HepG2 (cell line): ENCODE data around the gene TMEM9. TPM values are rescaled to one million over a fixed set of nuclear protein-coding genes. Genes with fewer than 3 reads are reported as not detected.
A peak's percentile ranks its signal among the peaks of the same experiment; 100 is the strongest.

Experiments used
- BORCS8-MEF2B ChIP-seq: sonication (generic); formaldehyde crosslinking; IDR thresholded peaks from 2 replicates; pipeline ENCODE4 v1.8.0; 2022; ENCODE audit warnings: mild to moderate bottlenecking, missing genetic modification reagents
- CBX5 ChIP-seq: sonication (generic); formaldehyde crosslinking; IDR thresholded peaks from 2 replicates; pipeline ENCODE4 v1.4.0; 2020; ENCODE audit warnings: missing genetic modification reagents, borderline replicate concordance
- E2F2 ChIP-seq: sonication (generic); formaldehyde crosslinking; IDR thresholded peaks from 2 replicates; pipeline ENCODE4 v1.4.0; 2020; ENCODE audit warnings: missing genetic modification reagents, borderline replicate concordance
- FOXA1 ChIP-seq, 2 experiments: fragments of 450-650 bp in 1 of 2; sonication (generic) in 1 of 2; formaldehyde crosslinking in 1 of 2; IDR thresholded peaks; 2 replicates each; pipeline versions ENCODE4 v1.4.0 to v1.6.1; 2016 to 2020; ENCODE audit warnings: missing genetic modification reagents in 1 of 2
- GABPB1 ChIP-seq: IDR thresholded peaks from 2 replicates; pipeline ENCODE4 v1.6.1; 2016; ENCODE audit warnings: mild to moderate bottlenecking, missing genetic modification reagents, moderate library complexity, missing compliant biosample characterization
- GLMP ChIP-seq: sonication (generic); formaldehyde crosslinking; IDR thresholded peaks from 2 replicates; pipeline ENCODE4 v1.9.0; 2021; ENCODE audit warnings: missing genetic modification reagents, mild to moderate bottlenecking, borderline replicate concordance
- HDAC2 ChIP-seq: sonication (generic); formaldehyde crosslinking; IDR thresholded peaks from 2 replicates; pipeline ENCODE4 v1.4.0; 2020; ENCODE audit warnings: missing genetic modification reagents
- HNRNPLL ChIP-seq: fragments of 200-400 bp; formaldehyde crosslinking; IDR thresholded peaks from 2 replicates; pipeline ENCODE4 v1.6.1; 2017; ENCODE audit warnings: mild to moderate bottlenecking, low read depth, low read length; ENCODE audit not compliant: poor library complexity, severe bottlenecking
- IKZF4 ChIP-seq: sonication (generic); formaldehyde crosslinking; IDR thresholded peaks from 2 replicates; pipeline ENCODE4 v1.5.1; 2020; ENCODE audit warnings: borderline replicate concordance, mild to moderate bottlenecking, low read depth, missing genetic modification reagents; ENCODE audit errors: not compliant biosample characterization
- IKZF5 ChIP-seq: IDR thresholded peaks from 2 replicates; pipeline ENCODE4 v1.6.1; 2018; ENCODE audit warnings: missing genetic modification reagents, mild to moderate bottlenecking, missing compliant biosample characterization
- KLF16 ChIP-seq, 2 experiments: sonication (generic) in 1 of 2; formaldehyde crosslinking in 1 of 2; IDR thresholded peaks; 2 replicates each; pipeline versions ENCODE4 v1.6.1 to v1.8.0; 2016 to 2023; ENCODE audit warnings: missing genetic modification reagents in 2 of 2, missing compliant biosample characterization in 1 of 2
- KMT2A ChIP-seq: sonication (generic); formaldehyde crosslinking; IDR thresholded peaks from 2 replicates; pipeline ENCODE4 v1.4.0; 2020; ENCODE audit warnings: missing genetic modification reagents
- MIER3 ChIP-seq: IDR thresholded peaks from 2 replicates; pipeline ENCODE4 v1.6.1; 2016; ENCODE audit warnings: missing compliant biosample characterization, borderline replicate concordance
- MTF2 ChIP-seq: sonication (generic); formaldehyde crosslinking; IDR thresholded peaks from 2 replicates; pipeline ENCODE4 v1.5.0; 2020; ENCODE audit warnings: missing genetic modification reagents, borderline replicate concordance
- NCOA1 ChIP-seq: sonication (generic); formaldehyde crosslinking; IDR thresholded peaks from 2 replicates; pipeline ENCODE4 v1.9.0; 2021; ENCODE audit warnings: missing genetic modification reagents
- POLR2G ChIP-seq: fragments of 200-400 bp; formaldehyde crosslinking; IDR thresholded peaks from 2 replicates; pipeline ENCODE4 v1.6.1; 2018; ENCODE audit warnings: mild to moderate bottlenecking, low read depth, low read length, moderate library complexity
- RFX5 ChIP-seq: IDR thresholded peaks from 2 replicates; pipeline ENCODE4 v1.6.1; 2011; ENCODE audit warnings: low read depth, low read length, improper control_type of control experiment
- SSRP1 ChIP-seq: IDR thresholded peaks from 2 replicates; pipeline ENCODE4 v1.6.1; 2016; ENCODE audit warnings: control low read depth
- TCF7L2 ChIP-seq: IDR thresholded peaks from 2 replicates; pipeline ENCODE4 v1.6.1; 2011; ENCODE audit warnings: mild to moderate bottlenecking, low read depth, low read length, moderate library complexity
- TGIF2 ChIP-seq: IDR thresholded peaks from 2 replicates; pipeline ENCODE4 v1.6.1; 2016; ENCODE audit warnings: control low read depth, missing compliant biosample characterization
- ZFP36L1 ChIP-seq: sonication (generic); formaldehyde crosslinking; IDR thresholded peaks from 2 replicates; pipeline ENCODE4 v1.8.0; 2022; ENCODE audit warnings: mild to moderate bottlenecking, missing genetic modification reagents, moderate library complexity
- ZNF253 ChIP-seq: sonication (generic); formaldehyde crosslinking; IDR thresholded peaks from 2 replicates; pipeline ENCODE4 v1.8.0; 2022; ENCODE audit warnings: mild to moderate bottlenecking, missing genetic modification reagents, borderline replicate concordance
- ZNF709 ChIP-seq: sonication (generic); formaldehyde crosslinking; IDR thresholded peaks from 2 replicates; pipeline ENCODE4 v1.5.0; 2020; ENCODE audit warnings: mild to moderate bottlenecking, missing genetic modification reagents
- ZNF841 ChIP-seq: sonication (generic); formaldehyde crosslinking; IDR thresholded peaks from 2 replicates; pipeline ENCODE4 v1.8.1; 2023; ENCODE audit warnings: missing genetic modification reagents, borderline replicate concordance
- polyA plus RNA-seq, 8 experiments: library from polyadenylated mRNA; depleted of rRNA in 3 of 8; stranded (reverse) in 7 of 8; unstranded in 1 of 8; fragments of >200 nt; fragmentation: Illumina TruSeq in 4 of 8; extraction: Trizol in 4 of 8; gene quantifications; 2 replicates each; pipeline versions ENCODE4 v1.2.1 to v1.2.3, GENCODE V29; 2011 to 2016; ENCODE audit warnings: low read depth in 4 of 8, missing spikeins in 1 of 8, mixed read lengths in 1 of 8; ENCODE audit not compliant: insufficient read depth in 1 of 8
- total RNA-seq, 5 experiments: library from RNA; depleted of rRNA; stranded (reverse); fragments of >200 nt; fragmentation: Illumina TruSeq; extraction: Trizol; gene quantifications; 2 replicates each; pipeline ENCODE4 v1.2.3, GENCODE V29; 2016; ENCODE audit warnings: low read depth in 1 of 5
- TF ChIP-seq, protein P1 (sequence below): IDR thresholded peaks from 2 replicates; pipeline ENCODE4 v1.6.1; 2018; ENCODE audit warnings: missing genetic modification reagents

Gene TMEM9
- total and polyA plus RNA-seq, 2 of the 13 experiments (the other 11 are each of a cell fraction or from before 2014, with no cell fraction given), result 60.9 to 102 TPM

- TF ChIP-seq E2F2 (CRISPR knock-in tag) (no peak), FOXA1 (IDR thresholded peaks at IDR 0.05) (no peak), FOXA1 (CRISPR knock-in tag; IDR thresholded peaks at IDR 0.05) (no peak), TGIF2 (CRISPR knock-in tag) (no peak; the same call in none of the 2 replicates), ZNF841 (CRISPR knock-in tag) (0 out of 2 replicates have a peak, but pooled peaks have one; percentile 33), ZFP36L1 (CRISPR knock-in tag) (no peak), GLMP (CRISPR knock-in tag) (no peak), ZNF709 (CRISPR knock-in tag) (peak; percentile 74; the same call in 1 of the 2 replicates), IKZF5 (0 out of 2 replicates have a peak, but pooled peaks have one; percentile 9), BORCS8-MEF2B (CRISPR knock-in tag) (no peak; the same call in 1 of the 2 replicates), RFX5 (no peak), SSRP1 (CRISPR knock-in tag) (no peak; the same call in none of the 2 replicates), MTF2 (CRISPR knock-in tag) (no peak), ZNF253 (CRISPR knock-in tag) (no peak), MIER3 (CRISPR knock-in tag) (no peak), KLF16 (CRISPR knock-in tag; IDR thresholded peaks at IDR 0.05) (no peak), NCOA1 (no peak), POLR2G (peak; percentile 35; the same call in 1 of the 2 replicates), TCF7L2 (no peak), KMT2A (CRISPR knock-in tag) (0 out of 2 replicates have a peak, but pooled peaks have one; percentile 51), GABPB1 (CRISPR knock-in tag) (peak; percentile 62; the same call in 1 of the 2 replicates), IKZF4 (CRISPR knock-in tag) (no peak), HNRNPLL (peak; percentile 76), CBX5 (CRISPR knock-in tag) (no peak), HDAC2 (CRISPR knock-in tag) (no peak)
- TF ChIP-seq, protein P1, sequence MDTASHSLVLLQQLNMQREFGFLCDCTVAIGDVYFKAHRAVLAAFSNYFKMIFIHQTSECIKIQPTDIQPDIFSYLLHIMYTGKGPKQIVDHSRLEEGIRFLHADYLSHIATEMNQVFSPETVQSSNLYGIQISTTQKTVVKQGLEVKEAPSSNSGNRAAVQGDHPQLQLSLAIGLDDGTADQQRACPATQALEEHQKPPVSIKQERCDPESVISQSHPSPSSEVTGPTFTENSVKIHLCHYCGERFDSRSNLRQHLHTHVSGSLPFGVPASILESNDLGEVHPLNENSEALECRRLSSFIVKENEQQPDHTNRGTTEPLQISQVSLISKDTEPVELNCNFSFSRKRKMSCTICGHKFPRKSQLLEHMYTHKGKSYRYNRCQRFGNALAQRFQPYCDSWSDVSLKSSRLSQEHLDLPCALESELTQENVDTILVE (CRISPR knock-in tag), result 0 out of 2 replicates have a peak, but pooled peaks have one; percentile 1
Measured at GRCh38 chr1:201171063-201172036, 17.1 kb upstream of the TMEM9 start (continued).
